HCT116 (cell line): ENCODE results near the gene TLR4. TPM values are rescaled to one million over a fixed set of nuclear protein-coding genes. Genes with fewer than 3 reads are reported as not detected.

Source experiments
- ATAC-seq: fragments of 200-7000 bp; cut with Tn5 transposase; 2 replicates; pipeline ENCODE4 v1.9.1; 2020; ENCODE audit warnings: mild to moderate bottlenecking, moderate library complexity
- BruUV-seq: library from RNA; stranded (reverse); fragments of 400-500 nt; replicated peaks from 2 replicates; lab custom pipeline; 2021; lab: Mats Ljungman, UMichigan
- CTCF ChIA-PET: fragments of 300-600 bp; sonication (Branson Sonifier 250); formaldehyde crosslinking; loops from one replicate; lab custom pipeline; 2021; ENCODE audit warnings: antibody characterized with exemption; lab: Charles Lee
- POLR2A ChIA-PET: fragments of 300-600, 350-600 bp; sonication (Branson Sonifier 250); formaldehyde crosslinking; loops from one replicate; lab custom pipeline; 2021; ENCODE audit warnings: antibody characterized with exemption; lab: Charles Lee
- RAD21 ChIA-PET, 2 experiments: fragments of 300-600 bp; sonication (Branson Sonifier 250); formaldehyde crosslinking; loops; one replicate each; lab custom pipeline; 2023; ENCODE audit warnings: low total read pairs in 2 of 2; ENCODE audit not compliant: uncharacterized antibody in 2 of 2, unreplicated experiment in 2 of 2, low non-redundant PET in 1 of 2; lab: Charles Lee
- DNase-seq: peaks from one replicate; pipeline ENCODE4 v3.0.0-alpha.2; 2010; ENCODE audit warnings: low read depth, low spot score
- H2AFZ ChIP-seq: fragments of 200-600 bp; shearing (Covaris generic), sonication (generic); 2 replicates; pipeline ENCODE4 v1.6.1; 2017; ENCODE audit warnings: low read depth, mixed run types, mixed read lengths, antibody characterized with exemption, low read length; ENCODE audit not compliant: poor library complexity, severe bottlenecking
- H3K27ac ChIP-seq: 2 replicates; pipeline ENCODE4 v1.5.1; 2012; ENCODE audit warnings: low read depth, low read length
- H3K27me3 ChIP-seq: fragments of 200-600 bp; sonication (generic); 2 replicates; pipeline ENCODE4 v1.6.1; 2016; ENCODE audit warnings: mixed run types, low read length, mixed read lengths; ENCODE audit not compliant: insufficient read depth
- H3K36me3 ChIP-seq, 2 experiments: fragments of 200-500 bp in 1 of 2; fragments of 200-600 bp in 1 of 2; sonication (Bioruptor generic) in 1 of 2; sonication (generic) in 1 of 2; 2 replicates each; pipeline versions ENCODE4 v1.5.1 to v1.6.1; 2014 to 2016; ENCODE audit warnings: low read length in 2 of 2, inconsistent platforms in 1 of 2, mixed read lengths in 1 of 2, mixed run types in 1 of 2; ENCODE audit not compliant: insufficient read depth in 2 of 2, control insufficient read depth in 1 of 2
- H3K4me1 ChIP-seq, 2 experiments: fragments of 200-600 bp in 1 of 2; sonication (generic) in 1 of 2; 2 replicates each; pipeline versions ENCODE4 v1.5.1 to v1.6.1; 2012 to 2017; ENCODE audit warnings: low read length in 2 of 2, inconsistent platforms in 1 of 2, mild to moderate bottlenecking in 1 of 2, mixed read lengths in 1 of 2, mixed run types in 1 of 2, moderate library complexity in 1 of 2; ENCODE audit not compliant: insufficient read depth in 2 of 2, control insufficient read depth in 1 of 2
- H3K4me2 ChIP-seq: fragments of 200-600 bp; sonication (generic); 2 replicates; pipeline ENCODE4 v1.6.1; 2017; ENCODE audit warnings: mixed run types, low read length, mixed read lengths
- H3K4me3 ChIP-seq, 2 experiments: fragments of 200-600 bp in 1 of 2; sonication (generic) in 1 of 2; replicated peaks in 1 of 2; 2 replicates each; pipeline ENCODE4 v1.5.1; 2011 to 2016; ENCODE audit warnings: low read length in 2 of 2, control low read depth in 1 of 2, low read depth in 1 of 2, mild to moderate bottlenecking in 1 of 2, mixed read lengths in 1 of 2, mixed run types in 1 of 2
- H3K79me2 ChIP-seq: fragments of 200-600 bp; sonication (generic); 2 replicates; pipeline ENCODE4 v1.6.1; 2017; ENCODE audit warnings: mild to moderate bottlenecking, mixed run types, low read length, moderate library complexity, mixed read lengths; ENCODE audit not compliant: insufficient read depth
- H3K9ac ChIP-seq: fragments of 200-600 bp; sonication (generic); 2 replicates; pipeline ENCODE4 v1.6.1; 2016; ENCODE audit warnings: low read length, mixed read lengths
- H3K9me2 ChIP-seq: fragments of 200-600 bp; sonication (generic), shearing (Covaris generic); 2 replicates; pipeline ENCODE4 v1.6.1; 2017; ENCODE audit warnings: mixed run types, mild to moderate bottlenecking, moderate library complexity; ENCODE audit not compliant: insufficient read depth
- H3K9me3 ChIP-seq, 2 experiments: fragments of 200-500 bp in 1 of 2; fragments of 200-600 bp in 1 of 2; sonication (Bioruptor generic) in 1 of 2; sonication (generic) in 1 of 2; 2 replicates each; pipeline ENCODE4 v1.6.1; 2014 to 2017; ENCODE audit warnings: low read length in 2 of 2, mixed read lengths in 2 of 2, inconsistent platforms in 1 of 2, low read depth in 1 of 2, mild to moderate bottlenecking in 1 of 2, mixed run types in 1 of 2, moderate library complexity in 1 of 2; ENCODE audit not compliant: control insufficient read depth in 1 of 2, insufficient read depth in 1 of 2
- H4K20me1 ChIP-seq: fragments of 200-600 bp; sonication (generic), shearing (Covaris generic); 2 replicates; pipeline ENCODE4 v1.6.1; 2017; ENCODE audit warnings: mixed run types, mild to moderate bottlenecking, moderate library complexity; ENCODE audit not compliant: insufficient read depth
- EGR1 ChIP-seq: IDR thresholded peaks from 2 replicates; pipeline ENCODE4 v1.6.1; 2012; ENCODE audit warnings: low read depth
- EZH2 ChIP-seq: fragments of 200-600 bp; sonication (generic); IDR thresholded peaks from 2 replicates; pipeline ENCODE4 v1.6.1; 2017; ENCODE audit warnings: antibody characterized with exemption, mixed run types
- EZH2phosphoT487 ChIP-seq: fragments of 200-600 bp; IDR thresholded peaks from 2 replicates; pipeline ENCODE4 v1.6.1; 2018; ENCODE audit warnings: antibody characterized with exemption, borderline replicate concordance
- FOSL1 ChIP-seq: IDR thresholded peaks from 2 replicates; pipeline ENCODE4 v1.6.1; 2012; ENCODE audit warnings: low read depth
- POLR2A ChIP-seq: IDR thresholded peaks from 2 replicates; pipeline ENCODE4 v1.7.0; 2011; ENCODE audit warnings: borderline replicate concordance; ENCODE audit not compliant: insufficient read depth, insufficient read length; ENCODE audit errors: extremely low read depth
- POLR2AphosphoS5 ChIP-seq: IDR thresholded peaks from 2 replicates; pipeline ENCODE4 v1.6.1; 2011; ENCODE audit warnings: mild to moderate bottlenecking, low read depth, low read length, moderate library complexity
- RAD21 ChIP-seq: IDR thresholded peaks from 2 replicates; pipeline ENCODE4 v1.6.1; 2012; ENCODE audit warnings: low read depth, mild to moderate bottlenecking
- SIN3A ChIP-seq: IDR thresholded peaks from 2 replicates; pipeline ENCODE4 v1.6.1; 2012; ENCODE audit warnings: low read depth
- SRF ChIP-seq: IDR thresholded peaks from 2 replicates; pipeline ENCODE4 v1.6.1; 2012; ENCODE audit warnings: low read depth
- TCF7L2 ChIP-seq: IDR thresholded peaks from 2 replicates; pipeline ENCODE4 v1.7.0; 2011; ENCODE audit warnings: borderline replicate concordance, inconsistent platforms; ENCODE audit not compliant: insufficient read depth, insufficient read length; ENCODE audit errors: extremely low read depth
- YY1 ChIP-seq: IDR thresholded peaks from 2 replicates; pipeline ENCODE4 v1.6.1; 2011; ENCODE audit warnings: low read length, low read depth, moderate library complexity, mild to moderate bottlenecking; ENCODE audit not compliant: insufficient replicate concordance; ENCODE audit errors: extremely low read depth
- ZFX ChIP-seq: fragments of 450-650 bp; IDR thresholded peaks from 2 replicates; pipeline ENCODE4 v1.6.1; 2017
- ZNF274 ChIP-seq: fragments of 200-500 bp; sonication (Bioruptor generic); IDR thresholded peaks from 2 replicates; pipeline ENCODE4 v1.6.1; 2014; ENCODE audit warnings: mild to moderate bottlenecking, low read depth, low read length, inconsistent platforms
- intact Hi-C: fragments of 100-400 bp; cut with micrococcal nuclease; formaldehyde crosslinking; loops from 2 replicates; pipeline ENCODE4 v1.10.0; 2022
- total RNA-seq: library from RNA; stranded (reverse); gene quantifications from one replicate; pipeline ENCODE4 v1.2.1, GENCODE V29; 2021; ENCODE audit not compliant: unreplicated experiment
- TF ChIP-seq, protein P1 (sequence below): IDR thresholded peaks from 2 replicates; pipeline ENCODE4 v1.6.1; 2011; ENCODE audit warnings: mild to moderate bottlenecking, low read length, moderate library complexity; ENCODE audit not compliant: insufficient replicate concordance; ENCODE audit errors: extremely low read depth
- TF ChIP-seq, protein P2 (sequence below): IDR thresholded peaks from 2 replicates; pipeline ENCODE4 v1.6.1; 2012
- TF ChIP-seq, protein P3 (sequence below), 3 experiments: fragments of 200-600 bp in 1 of 3; sonication (generic) in 1 of 3; IDR thresholded peaks in 2 of 3; conservative IDR thresholded peaks in 1 of 3; 2 replicates each; pipeline ENCODE4 v1.5.1; 2012 to 2017; ENCODE audit warnings: low read depth in 2 of 3, low read length in 2 of 3, antibody characterized with exemption in 1 of 3, borderline replicate concordance in 1 of 3, control low read depth in 1 of 3, mild to moderate bottlenecking in 1 of 3, mixed read lengths in 1 of 3, mixed run types in 1 of 3, moderate library complexity in 1 of 3; ENCODE audit not compliant: insufficient read depth in 1 of 3
- TF ChIP-seq, protein P4 (sequence below): IDR thresholded peaks from 2 replicates; pipeline ENCODE4 v1.6.1; 2012

Gene TLR4
- total RNA-seq, 1 experiment from 2014 or later: 0.10 TPM

DNA sequence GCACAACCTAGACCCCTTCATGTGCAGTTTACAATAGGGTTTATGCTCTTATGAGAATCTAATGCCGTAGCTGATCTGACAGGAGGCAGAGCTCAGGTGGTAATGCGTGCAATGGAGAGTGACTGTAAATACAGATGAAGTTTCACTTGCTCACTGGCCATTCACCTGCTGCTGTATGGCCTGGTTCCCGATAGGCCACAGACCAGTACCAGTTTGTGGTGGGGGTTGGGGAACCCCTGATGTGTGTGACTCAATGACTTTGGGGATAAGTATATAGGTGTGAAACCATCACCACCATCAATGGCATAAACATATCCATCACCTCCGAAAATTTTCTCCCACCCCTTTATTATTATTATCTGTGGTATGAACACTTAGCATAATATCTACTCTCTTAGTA lies 42.1 kb downstream of the TLR4 start (continued):
- TF ChIP-seq, protein P1, sequence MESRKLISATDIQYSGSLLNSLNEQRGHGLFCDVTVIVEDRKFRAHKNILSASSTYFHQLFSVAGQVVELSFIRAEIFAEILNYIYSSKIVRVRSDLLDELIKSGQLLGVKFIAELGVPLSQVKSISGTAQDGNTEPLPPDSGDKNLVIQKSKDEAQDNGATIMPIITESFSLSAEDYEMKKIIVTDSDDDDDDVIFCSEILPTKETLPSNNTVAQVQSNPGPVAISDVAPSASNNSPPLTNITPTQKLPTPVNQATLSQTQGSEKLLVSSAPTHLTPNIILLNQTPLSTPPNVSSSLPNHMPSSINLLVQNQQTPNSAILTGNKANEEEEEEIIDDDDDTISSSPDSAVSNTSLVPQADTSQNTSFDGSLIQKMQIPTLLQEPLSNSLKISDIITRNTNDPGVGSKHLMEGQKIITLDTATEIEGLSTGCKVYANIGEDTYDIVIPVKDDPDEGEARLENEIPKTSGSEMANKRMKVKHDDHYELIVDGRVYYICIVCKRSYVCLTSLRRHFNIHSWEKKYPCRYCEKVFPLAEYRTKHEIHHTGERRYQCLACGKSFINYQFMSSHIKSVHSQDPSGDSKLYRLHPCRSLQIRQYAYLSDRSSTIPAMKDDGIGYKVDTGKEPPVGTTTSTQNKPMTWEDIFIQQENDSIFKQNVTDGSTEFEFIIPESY: no peak
- TF ChIP-seq, protein P2, sequence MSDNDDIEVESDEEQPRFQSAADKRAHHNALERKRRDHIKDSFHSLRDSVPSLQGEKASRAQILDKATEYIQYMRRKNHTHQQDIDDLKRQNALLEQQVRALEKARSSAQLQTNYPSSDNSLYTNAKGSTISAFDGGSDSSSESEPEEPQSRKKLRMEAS: no peak
- TF ChIP-seq FOSL1 (no peak), POLR2A (no peak), SIN3A (no peak), ZFX (no peak), EZH2 (no peak)
- TF ChIP-seq, protein P3, sequence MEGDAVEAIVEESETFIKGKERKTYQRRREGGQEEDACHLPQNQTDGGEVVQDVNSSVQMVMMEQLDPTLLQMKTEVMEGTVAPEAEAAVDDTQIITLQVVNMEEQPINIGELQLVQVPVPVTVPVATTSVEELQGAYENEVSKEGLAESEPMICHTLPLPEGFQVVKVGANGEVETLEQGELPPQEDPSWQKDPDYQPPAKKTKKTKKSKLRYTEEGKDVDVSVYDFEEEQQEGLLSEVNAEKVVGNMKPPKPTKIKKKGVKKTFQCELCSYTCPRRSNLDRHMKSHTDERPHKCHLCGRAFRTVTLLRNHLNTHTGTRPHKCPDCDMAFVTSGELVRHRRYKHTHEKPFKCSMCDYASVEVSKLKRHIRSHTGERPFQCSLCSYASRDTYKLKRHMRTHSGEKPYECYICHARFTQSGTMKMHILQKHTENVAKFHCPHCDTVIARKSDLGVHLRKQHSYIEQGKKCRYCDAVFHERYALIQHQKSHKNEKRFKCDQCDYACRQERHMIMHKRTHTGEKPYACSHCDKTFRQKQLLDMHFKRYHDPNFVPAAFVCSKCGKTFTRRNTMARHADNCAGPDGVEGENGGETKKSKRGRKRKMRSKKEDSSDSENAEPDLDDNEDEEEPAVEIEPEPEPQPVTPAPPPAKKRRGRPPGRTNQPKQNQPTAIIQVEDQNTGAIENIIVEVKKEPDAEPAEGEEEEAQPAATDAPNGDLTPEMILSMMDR (IDR thresholded peaks at IDR 0.05 in 2 of 3, conservative IDR thresholded peaks at IDR 0.05 in 1 of 3; ENCODE audit: borderline replicate concordance in 1 of 3, insufficient read depth in 1 of 3, low read depth in 2 of 3, low read length in 2 of 3): no peak

DNA sequence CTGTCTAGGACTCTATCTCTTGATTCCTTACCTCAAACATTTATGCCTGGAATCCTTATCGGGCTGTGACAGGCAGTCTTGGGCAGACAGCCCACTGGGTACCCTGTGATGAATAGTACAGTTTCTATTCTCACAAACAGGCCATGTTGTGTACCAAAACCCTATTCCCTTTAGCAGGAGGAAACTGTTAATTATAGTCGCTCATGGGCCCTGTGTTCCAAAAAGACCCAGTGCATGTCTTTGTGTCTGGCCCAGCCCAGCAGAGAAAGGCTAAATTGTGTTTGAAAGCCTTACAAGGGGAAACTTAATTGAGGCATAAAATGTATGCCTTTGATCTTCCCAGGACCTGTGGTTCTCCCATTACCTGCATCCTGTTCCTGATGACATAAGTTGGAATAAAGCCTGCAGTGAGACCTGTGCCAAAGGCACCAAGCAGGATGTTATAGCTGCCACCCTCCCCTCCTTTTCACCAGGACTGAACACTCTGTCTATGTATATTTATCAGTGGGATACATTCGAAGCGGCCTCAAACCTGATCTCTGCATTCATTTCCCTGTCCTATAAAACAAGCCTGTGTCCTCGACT lies 43.3 kb downstream of the TLR4 start:
- ATAC-seq (no peak), DNase-seq (no peak)
- intact Hi-C loops: no loop called here
- Histone ChIP-seq H3K27me3 (no peaks in the 10 kb centered on the region), H3K9me2 (no peaks in the 10 kb centered on the region), H3K9ac (no peak overlapping the region), H3K79me2 (no peaks in the 10 kb centered on the region), H3K9me3 (peaks cover 4 to 10% of the 10 kb centered on the region in 2 experiments; a peak in 2 of 4 replicates), H3K27ac (no peak overlapping the region), H2AFZ (no peak overlapping the region), H3K4me3 (no peak overlapping the region), H3K4me2 (no peak overlapping the region), H4K20me1 (no peaks in the 10 kb centered on the region), H3K36me3 (no peaks in the 10 kb centered on the region)
- POLR2A ChIA-PET: no interaction called here
- CTCF ChIA-PET: no interaction called here
- RAD21 ChIA-PET: no interaction called here
- BruUV-seq: no TSS peak
- TF ChIP-seq SRF (no peak), EZH2phosphoT487 (no peak), EZH2 (no peak), RAD21 (no peak), FOSL1 (no peak), ZFX (no peak), POLR2AphosphoS5 (no peak), YY1 (no peak), TCF7L2 (no peak), EGR1 (no peak), ZNF274 (no peak)
- TF ChIP-seq, protein P3 (IDR thresholded peaks at IDR 0.05 in 2 of 3, conservative IDR thresholded peaks at IDR 0.05 in 1 of 3; ENCODE audit: borderline replicate concordance in 1 of 3, insufficient read depth in 1 of 3, low read depth in 2 of 3, low read length in 2 of 3): no peak
- TF ChIP-seq, protein P4, sequence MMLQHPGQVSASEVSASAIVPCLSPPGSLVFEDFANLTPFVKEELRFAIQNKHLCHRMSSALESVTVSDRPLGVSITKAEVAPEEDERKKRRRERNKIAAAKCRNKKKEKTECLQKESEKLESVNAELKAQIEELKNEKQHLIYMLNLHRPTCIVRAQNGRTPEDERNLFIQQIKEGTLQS: no peak
- TF ChIP-seq, all 23 proteins: peak for 0
- H3K4me1 ChIP-seq: no peaks in the 10 kb centered on the region
